ENCODE data around the gene CMTM8. TPM values are rescaled to one million over a fixed set of nuclear protein-coding genes. Genes with fewer than 3 reads are reported as not detected.
A peak's percentile ranks its signal among the peaks of the same experiment; 100 is the strongest.

CMTM8 gene
- total RNA-seq, 1 donor = 1.1 TPM

GRCh38 chr3:32401126-32401525 lies 162.6 kb downstream of the CMTM8 start:
- peak overlapping the region; percentile 53 for H3K4me3 ChIP-seq (ENCODE audit: low read depth, low read length)
- DNase-seq (ENCODE audit: low read depth) = no peak
- TF ChIP-seq, protein P1, sequence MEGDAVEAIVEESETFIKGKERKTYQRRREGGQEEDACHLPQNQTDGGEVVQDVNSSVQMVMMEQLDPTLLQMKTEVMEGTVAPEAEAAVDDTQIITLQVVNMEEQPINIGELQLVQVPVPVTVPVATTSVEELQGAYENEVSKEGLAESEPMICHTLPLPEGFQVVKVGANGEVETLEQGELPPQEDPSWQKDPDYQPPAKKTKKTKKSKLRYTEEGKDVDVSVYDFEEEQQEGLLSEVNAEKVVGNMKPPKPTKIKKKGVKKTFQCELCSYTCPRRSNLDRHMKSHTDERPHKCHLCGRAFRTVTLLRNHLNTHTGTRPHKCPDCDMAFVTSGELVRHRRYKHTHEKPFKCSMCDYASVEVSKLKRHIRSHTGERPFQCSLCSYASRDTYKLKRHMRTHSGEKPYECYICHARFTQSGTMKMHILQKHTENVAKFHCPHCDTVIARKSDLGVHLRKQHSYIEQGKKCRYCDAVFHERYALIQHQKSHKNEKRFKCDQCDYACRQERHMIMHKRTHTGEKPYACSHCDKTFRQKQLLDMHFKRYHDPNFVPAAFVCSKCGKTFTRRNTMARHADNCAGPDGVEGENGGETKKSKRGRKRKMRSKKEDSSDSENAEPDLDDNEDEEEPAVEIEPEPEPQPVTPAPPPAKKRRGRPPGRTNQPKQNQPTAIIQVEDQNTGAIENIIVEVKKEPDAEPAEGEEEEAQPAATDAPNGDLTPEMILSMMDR (IDR thresholded peaks at IDR 0.05; ENCODE audit: insufficient read depth, low read length) = no peak

DNA sequence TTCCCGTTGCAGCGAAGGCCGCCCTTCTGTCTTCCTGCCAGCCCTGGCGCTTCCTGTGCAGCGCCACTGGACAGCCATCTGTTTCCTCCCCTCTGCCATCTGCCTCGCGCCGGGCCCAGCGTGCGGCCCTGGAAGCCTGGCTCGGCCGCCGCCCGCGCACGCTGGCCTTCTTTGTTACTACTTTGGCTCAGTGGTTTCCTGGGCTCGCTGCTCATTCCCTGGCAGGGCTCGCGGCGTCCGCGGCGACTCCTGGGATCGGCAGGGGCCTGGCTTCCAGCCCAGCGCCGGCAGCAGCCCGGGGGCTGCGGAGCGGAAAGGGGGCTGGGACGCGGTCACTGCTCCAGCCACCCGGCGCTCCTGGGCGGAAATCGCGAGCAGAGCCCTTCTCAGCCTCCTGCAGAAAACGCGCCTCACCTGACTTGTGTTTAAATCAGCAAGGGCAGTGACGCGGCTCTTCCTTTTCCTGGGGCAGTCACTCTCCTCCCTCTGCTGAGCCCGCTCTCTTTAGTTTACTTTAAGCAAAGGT lies 163.1 kb downstream of the CMTM8 start:
- peak; percentile 72 for DNase-seq (ENCODE audit: low read depth)
- TF ChIP-seq, protein P1 (IDR thresholded peaks at IDR 0.05; ENCODE audit: insufficient read depth, low read length) = no peak
- peak overlapping the region; percentile 53 for H3K4me3 ChIP-seq (ENCODE audit: low read depth, low read length)

- H3K4me3 ChIP-seq (ENCODE audit: low read depth, low read length) = no peak overlapping the region
- no peak for DNase-seq (ENCODE audit: low read depth)
- TF ChIP-seq, protein P1 (IDR thresholded peaks at IDR 0.05; ENCODE audit: insufficient read depth, low read length) = no peak
Measured at GRCh38 chr3:32403663-32404062, 165.2 kb downstream of the CMTM8 start.

- no peak overlapping the region for H3K4me3 ChIP-seq (ENCODE audit: low read depth, low read length)
- DNase-seq (ENCODE audit: low read depth) = no peak
- TF ChIP-seq, protein P1 (IDR thresholded peaks at IDR 0.05; ENCODE audit: insufficient read depth, low read length) = no peak
Measured at GRCh38 chr3:32404714-32405113, 166.2 kb downstream of the CMTM8 start.

DNA sequence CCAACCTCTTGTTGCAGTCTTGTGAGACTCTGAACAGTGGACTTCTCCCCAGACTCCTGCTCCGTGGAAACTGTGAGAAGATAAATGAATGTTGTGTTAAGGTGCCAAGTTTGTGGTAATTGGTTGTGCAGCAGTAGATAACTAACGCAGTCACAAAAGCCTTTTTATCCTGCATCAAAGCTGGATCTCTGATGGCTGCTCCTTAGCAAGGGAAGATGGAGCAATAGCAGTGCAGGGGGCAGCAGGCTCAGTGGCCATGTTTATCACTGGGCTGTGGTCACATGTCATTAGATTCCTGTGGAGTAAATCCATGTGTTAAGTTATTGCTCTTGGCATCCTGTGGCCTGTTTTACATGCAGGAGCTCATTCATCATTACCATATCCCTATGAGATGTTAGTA lies 166.7 kb downstream of the CMTM8 start:
- TF ChIP-seq, protein P1 (IDR thresholded peaks at IDR 0.05; ENCODE audit: insufficient read depth, low read length) = no peak
- H3K4me3 ChIP-seq (ENCODE audit: low read depth, low read length) = no peak overlapping the region
- peak; percentile 85 for DNase-seq (ENCODE audit: low read depth)

GRCh38 chr3:32405711-32406323 lies 167.3 kb downstream of the CMTM8 start:
- H3K4me3 ChIP-seq (ENCODE audit: low read depth, low read length) = no peak overlapping the region
- TF ChIP-seq, protein P1 (IDR thresholded peaks at IDR 0.05; ENCODE audit: insufficient read depth, low read length) = no peak
- DNase-seq (ENCODE audit: low read depth) = no peak
